ENCODE data around the gene CARD19.

DNA sequence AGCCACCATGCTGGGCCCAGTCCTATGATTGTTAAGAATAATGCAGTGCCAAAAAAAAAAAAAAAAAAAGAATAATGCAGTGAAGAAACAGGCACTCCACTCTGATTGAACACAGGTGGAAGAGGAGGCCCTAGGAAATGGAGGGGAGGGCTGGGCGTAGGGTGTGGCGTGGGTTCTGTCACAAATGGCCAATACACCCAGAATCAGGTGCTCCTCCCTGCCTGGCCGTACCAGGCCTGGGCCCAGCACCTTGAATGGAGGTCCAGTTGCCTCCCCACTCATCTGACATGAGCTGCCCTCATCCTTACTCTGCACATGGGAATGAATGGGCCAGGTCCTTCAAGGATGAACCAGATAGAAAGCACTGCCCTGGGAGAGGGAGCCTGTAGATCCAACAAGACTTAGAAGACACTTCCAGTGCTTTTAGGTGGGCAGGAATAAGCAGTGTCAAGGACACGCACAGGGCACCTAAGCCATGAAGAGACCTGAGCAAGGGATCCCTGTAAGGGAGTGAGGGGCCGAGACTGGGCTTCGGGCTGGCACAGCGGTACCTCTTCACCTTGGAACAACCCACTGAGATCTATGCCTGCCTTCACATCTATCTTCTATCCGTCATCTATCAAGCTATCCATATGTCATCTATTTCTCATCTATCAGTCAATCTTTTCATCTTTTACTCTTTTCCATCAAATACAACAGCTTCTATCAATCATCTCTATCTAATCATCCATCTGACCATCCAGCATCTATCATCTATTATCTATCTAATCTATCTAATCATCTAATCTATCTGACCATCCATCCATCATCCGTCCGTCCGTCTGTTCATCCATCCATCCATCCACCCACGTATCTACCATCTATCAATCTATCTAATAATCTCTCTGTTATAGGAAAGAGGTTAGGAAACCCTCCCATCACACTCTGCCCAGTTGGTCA is 22.2 kb downstream of the CARD19 start:
- TF ChIP-seq, protein P1, sequence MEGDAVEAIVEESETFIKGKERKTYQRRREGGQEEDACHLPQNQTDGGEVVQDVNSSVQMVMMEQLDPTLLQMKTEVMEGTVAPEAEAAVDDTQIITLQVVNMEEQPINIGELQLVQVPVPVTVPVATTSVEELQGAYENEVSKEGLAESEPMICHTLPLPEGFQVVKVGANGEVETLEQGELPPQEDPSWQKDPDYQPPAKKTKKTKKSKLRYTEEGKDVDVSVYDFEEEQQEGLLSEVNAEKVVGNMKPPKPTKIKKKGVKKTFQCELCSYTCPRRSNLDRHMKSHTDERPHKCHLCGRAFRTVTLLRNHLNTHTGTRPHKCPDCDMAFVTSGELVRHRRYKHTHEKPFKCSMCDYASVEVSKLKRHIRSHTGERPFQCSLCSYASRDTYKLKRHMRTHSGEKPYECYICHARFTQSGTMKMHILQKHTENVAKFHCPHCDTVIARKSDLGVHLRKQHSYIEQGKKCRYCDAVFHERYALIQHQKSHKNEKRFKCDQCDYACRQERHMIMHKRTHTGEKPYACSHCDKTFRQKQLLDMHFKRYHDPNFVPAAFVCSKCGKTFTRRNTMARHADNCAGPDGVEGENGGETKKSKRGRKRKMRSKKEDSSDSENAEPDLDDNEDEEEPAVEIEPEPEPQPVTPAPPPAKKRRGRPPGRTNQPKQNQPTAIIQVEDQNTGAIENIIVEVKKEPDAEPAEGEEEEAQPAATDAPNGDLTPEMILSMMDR (IDR thresholded peaks at IDR 0.05) = no peak
- TF ChIP-seq EZH2 (IDR thresholded peaks at IDR 0.05; ENCODE audit: borderline replicate concordance, insufficient read depth, low read depth, low read length, poor library complexity, severe bottlenecking) = no peak
